ENCODE results near the gene ADNP. TPM values are rescaled to one million over a fixed set of nuclear protein-coding genes. Genes with fewer than 3 reads are reported as not detected.

Gene ADNP
- total and polyA plus RNA-seq, 2 of the 4 experiments (the other 2 are of a cell fraction), result 23.3 to 24.8 TPM

- ChIA-PET POLR2A (ENCODE audit: unreplicated experiment) (interaction anchor here (0.6 kb wide), 1 partner anchor 875 kb away, joined by 3 read pairs; no protein-coding TSS in a partner anchor), CTCF (interaction anchor here (0.6 kb wide), 1 partner anchor 68 kb away, joined by 5 read pairs; no protein-coding TSS in a partner anchor)
- Histone ChIP-seq H3K27me3 (ENCODE audit: control insufficient read depth, insufficient read depth, low read length) (no peaks in the 10 kb centered on the region), H2BK15ac (ENCODE audit: low read depth, low read length) (no peak overlapping the region), H2BK5ac (ENCODE audit: low read depth, low read length, poor library complexity, severe bottlenecking) (no peak overlapping the region), H3K4me3 (ENCODE audit: insufficient read depth, low read depth, low read length) (no peak overlapping the region), H3K18ac (ENCODE audit: low read depth, low read length) (no peak overlapping the region), H4K8ac (ENCODE audit: low read depth in 2 of 2, low read length in 2 of 2) (no peak overlapping the region), H3K36me3 (ENCODE audit: control insufficient read depth, insufficient read depth, low read length) (no peaks in the 10 kb centered on the region), H2AFZ (replicated peaks; ENCODE audit: low read length, poor library complexity) (no peak overlapping the region), H3K4ac (ENCODE audit: low read depth, low read length) (no peak overlapping the region), H4K20me1 (ENCODE audit: insufficient read depth, low read length) (0 out of 2 replicates have a peak, but pooled peaks cover 7% of the 10 kb centered on the region), H2BK120ac (ENCODE audit: low read depth, low read length) (no peak overlapping the region), H2AK9ac (replicated peaks; ENCODE audit: low read depth, low read length, poor library complexity) (no peak overlapping the region), H3K4me2 (ENCODE audit: low read depth, low read length) (no peak overlapping the region), H4K91ac (ENCODE audit: insufficient read depth, low read depth, low read length) (no peak overlapping the region), H3K79me1 (ENCODE audit: low read depth in 1 of 2, low read length in 2 of 2) (peaks cover 0 to 5% of the 10 kb centered on the region in 2 experiments; a peak in 2 of 4 replicates), H3K27ac (ENCODE audit: insufficient read depth, low read length) (no peak overlapping the region), H2AK5ac (ENCODE audit: low read depth, low read length) (no peak overlapping the region), H3K9ac (ENCODE audit: low read depth, low read length) (no peak overlapping the region), H3K14ac (replicated peaks; ENCODE audit: low read depth, low read length) (no peak overlapping the region), H3K9me1 (ENCODE audit: insufficient read depth, low read length) (0 out of 2 replicates have a peak, but pooled peaks cover 3% of the 10 kb centered on the region), H3K23ac (ENCODE audit: low read depth, low read length) (no peak overlapping the region), H3K56ac (ENCODE audit: extremely low read depth, insufficient read depth, low read length) (no peak overlapping the region), H2BK20ac (ENCODE audit: low read depth, low read length) (no peak overlapping the region), H4K5ac (ENCODE audit: low read depth, low read length) (no peak overlapping the region), H3K4me1 (ENCODE audit: control insufficient read depth, insufficient read depth, low read length) (peaks cover 5% of the 10 kb centered on the region; the same call in 1 of the 2 replicates), H3K9me3 (ENCODE audit: control insufficient read depth, insufficient read depth, low read length) (no peaks in the 10 kb centered on the region)
- ATAC-seq (ENCODE audit: low read depth), result no peak
- dilution Hi-C loops (cut with HindIII; ENCODE audit: low sequenced_read_pairs, unreplicated experiment) (no loop called here), in situ Hi-C loops (cut with MboI; ENCODE audit: low sequenced_read_pairs) (no loop called here), intact Hi-C loops (cut with micrococcal nuclease) (no loop called here)
- no CpG with 5 or more reads among the region's 5 CpGs for WGBS, 2 experiments (ENCODE audit: extremely low coverage in 2 of 2, insufficient read length in 1 of 2)
- DNase-seq, result no peak
- TF ChIP-seq USF2 (IDR thresholded peaks at IDR 0.05; ENCODE audit: low read depth, low read length) (no peak), CEBPB (IDR thresholded peaks at IDR 0.05; ENCODE audit: low read depth, low read length) (no peak), MAFK (IDR thresholded peaks at IDR 0.05; ENCODE audit: low read depth, low read length) (no peak), CTCF (conservative IDR thresholded peaks at IDR 0.05; ENCODE audit: low read depth, low read length) (no peak), CHD1 (IDR thresholded peaks at IDR 0.05; ENCODE audit: low read depth, low read length) (no peak), SMC3 (IDR thresholded peaks at IDR 0.05; ENCODE audit: low read depth, low read length) (no peak), BHLHE40 (IDR thresholded peaks at IDR 0.05; ENCODE audit: low read depth, low read length) (no peak), RFX5 (IDR thresholded peaks at IDR 0.05; ENCODE audit: low read depth, low read length) (no peak), POLR2A (IDR thresholded peaks at IDR 0.05; ENCODE audit: low read depth, low read length) (no peak), RCOR1 (IDR thresholded peaks at IDR 0.05; ENCODE audit: insufficient replicate concordance, low read length) (no peak), RAD21 (IDR thresholded peaks at IDR 0.05; ENCODE audit: low read length) (no peak), MXI1 (IDR thresholded peaks at IDR 0.05; ENCODE audit: borderline replicate concordance, low read depth, low read length) (no peak), FOS (IDR thresholded peaks at IDR 0.05; ENCODE audit: low read depth, low read length) (no peak), MAZ (IDR thresholded peaks at IDR 0.05; ENCODE audit: borderline replicate concordance, low read depth, low read length) (no peak), NFE2L2 (IDR thresholded peaks at IDR 0.05; ENCODE audit: low read depth, low read length) (no peak), ELK1 (IDR thresholded peaks at IDR 0.05; ENCODE audit: borderline replicate concordance, low read depth, low read length) (no peak)
- BruUV-seq (replicated peaks), result no TSS peak
Measured at GRCh38 chr20:50858525-50858924, 72.7 kb downstream of the ADNP start.

Data from IMR-90 (cell line).